ENCODE data around the gene EFHB.

DNA sequence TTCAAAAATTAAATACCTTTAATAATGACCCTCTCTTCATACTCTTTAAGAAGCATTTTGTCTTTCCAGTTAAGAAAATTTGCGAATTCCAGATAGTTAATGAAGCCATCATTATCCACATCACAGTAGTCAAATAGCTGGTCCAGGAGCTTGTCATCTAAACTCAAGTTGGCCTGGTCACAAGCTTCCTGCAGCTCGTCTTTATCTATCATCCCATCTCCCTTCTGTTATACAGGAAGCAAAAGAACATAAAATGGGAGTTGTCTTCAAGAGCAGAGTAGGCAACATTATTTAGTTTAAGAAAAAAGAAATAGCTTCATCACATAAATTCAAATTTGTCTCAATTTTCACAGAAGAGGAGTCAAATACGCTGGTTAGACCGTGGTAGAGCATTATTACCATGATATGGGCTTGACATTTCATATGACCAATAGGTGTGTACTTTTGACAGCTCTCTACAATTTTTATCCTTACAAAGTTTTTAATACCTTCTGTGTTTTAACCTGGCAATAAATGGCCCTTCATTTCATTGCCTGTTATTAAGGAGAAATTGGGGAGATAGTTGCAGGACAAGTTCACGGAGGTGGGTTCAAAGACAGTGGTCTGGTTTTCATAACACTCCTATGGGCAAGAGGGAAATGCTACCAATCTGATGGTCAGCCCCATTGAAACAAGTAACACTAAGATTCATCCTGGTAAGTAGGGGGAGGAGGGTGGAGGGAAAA lies 45.4 kb downstream of the EFHB start:
- TF ChIP-seq, protein P1, sequence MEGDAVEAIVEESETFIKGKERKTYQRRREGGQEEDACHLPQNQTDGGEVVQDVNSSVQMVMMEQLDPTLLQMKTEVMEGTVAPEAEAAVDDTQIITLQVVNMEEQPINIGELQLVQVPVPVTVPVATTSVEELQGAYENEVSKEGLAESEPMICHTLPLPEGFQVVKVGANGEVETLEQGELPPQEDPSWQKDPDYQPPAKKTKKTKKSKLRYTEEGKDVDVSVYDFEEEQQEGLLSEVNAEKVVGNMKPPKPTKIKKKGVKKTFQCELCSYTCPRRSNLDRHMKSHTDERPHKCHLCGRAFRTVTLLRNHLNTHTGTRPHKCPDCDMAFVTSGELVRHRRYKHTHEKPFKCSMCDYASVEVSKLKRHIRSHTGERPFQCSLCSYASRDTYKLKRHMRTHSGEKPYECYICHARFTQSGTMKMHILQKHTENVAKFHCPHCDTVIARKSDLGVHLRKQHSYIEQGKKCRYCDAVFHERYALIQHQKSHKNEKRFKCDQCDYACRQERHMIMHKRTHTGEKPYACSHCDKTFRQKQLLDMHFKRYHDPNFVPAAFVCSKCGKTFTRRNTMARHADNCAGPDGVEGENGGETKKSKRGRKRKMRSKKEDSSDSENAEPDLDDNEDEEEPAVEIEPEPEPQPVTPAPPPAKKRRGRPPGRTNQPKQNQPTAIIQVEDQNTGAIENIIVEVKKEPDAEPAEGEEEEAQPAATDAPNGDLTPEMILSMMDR (IDR thresholded peaks at IDR 0.05; ENCODE audit: low read depth, low read length, poor library complexity, severe bottlenecking) = no peak
- TF ChIP-seq EZH2phosphoT487 (IDR thresholded peaks at IDR 0.05; ENCODE audit: borderline replicate concordance, low read length) = no peak
